Epithelial cell of esophagus (primary cell): ENCODE measurements around the gene HAAO.

Source experiments
- DNase-seq: peaks from one replicate; pipeline ENCODE4 v3.0.0; 2010; ENCODE audit warnings: low read depth
- H3K4me3 ChIP-seq: 2 replicates; pipeline ENCODE4 v1.5.1; 2011; ENCODE audit warnings: mild to moderate bottlenecking, low read length, control low read depth
- CTCF ChIP-seq: IDR thresholded peaks from 2 replicates; pipeline ENCODE4 v1.5.1; 2011; ENCODE audit warnings: low read depth, mild to moderate bottlenecking, low read length, control low read depth, inconsistent platforms; ENCODE audit not compliant: insufficient read depth; ENCODE audit errors: missing control alignments

HAAO gene

GRCh38 chr2:42781181-42781580 is 11.2 kb downstream of the HAAO start:
- no peak for TF ChIP-seq CTCF
- H3K4me3 ChIP-seq: no peak overlapping the region
- DNase-seq: no peak

GRCh38 chr2:42777883-42778805 is 14.2 kb downstream of the HAAO start:
- no peak overlapping the region for H3K4me3 ChIP-seq
- no peak for TF ChIP-seq CTCF
- no peak for DNase-seq

GRCh38 chr2:42775810-42776209 is 16.6 kb downstream of the HAAO start:
- no peak overlapping the region for H3K4me3 ChIP-seq
- DNase-seq: no peak
- TF ChIP-seq CTCF: no peak

GRCh38 chr2:42775186-42775585 is 17.2 kb downstream of the HAAO start:
- no peak overlapping the region for H3K4me3 ChIP-seq
- TF ChIP-seq CTCF: no peak
- DNase-seq: no peak

- no peak overlapping the region for H3K4me3 ChIP-seq
- no peak for TF ChIP-seq CTCF
- no peak for DNase-seq
These were observed 20.7 kb downstream of the HAAO start for GRCh38 chr2:42771546-42772153.

- peak; percentile 32 for DNase-seq
- peak; percentile 21 for TF ChIP-seq CTCF
- H3K4me3 ChIP-seq: no peak overlapping the region
These were observed 21.9 kb downstream of the HAAO start for GRCh38 chr2:42770288-42771131.
